GM18858 (cell line): ENCODE data around the gene HS3ST1.
A peak's percentile ranks its signal among the peaks of the same experiment; 100 is the strongest.

Source experiments
- ATAC-seq: cut with Tn5 transposase; IDR thresholded peaks from one replicate; pipeline ENCODE4 v1.9.1; 2021; ENCODE audit not compliant: unreplicated experiment

The HS3ST1 gene

GRCh38 chr4:11428231-11428898 lies at the start of gene HS3ST1:
TSS of gene HS3ST1 (minus strand) at chr4:11428894. CDS start at chr4:11400005, 28,889 bp downstream.
- no peak for ATAC-seq

- ATAC-seq: no peak
Measured at GRCh38 chr4:11475871-11476270, 47.2 kb upstream of the HS3ST1 start.

DNA sequence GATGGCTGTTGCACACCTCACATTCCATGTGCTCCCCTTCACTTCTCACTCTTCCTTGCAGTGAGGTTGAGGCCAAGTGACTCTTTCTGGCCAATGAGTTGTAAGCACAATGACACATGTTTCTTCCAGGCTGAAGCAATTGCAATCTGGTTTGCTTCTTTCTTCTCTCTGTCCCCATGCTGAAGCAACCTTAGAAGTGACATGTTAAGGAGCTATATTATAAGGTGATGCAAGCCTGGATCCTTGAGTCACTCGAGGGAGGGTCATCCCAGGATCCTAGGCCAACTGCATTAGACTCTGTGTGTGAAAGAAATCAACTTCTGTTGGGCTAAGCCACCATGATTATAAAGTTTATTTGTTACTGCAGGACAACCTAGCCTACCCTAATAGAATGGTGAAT lies 45.5 kb upstream of the HS3ST1 start:
- no peak for ATAC-seq

DNA sequence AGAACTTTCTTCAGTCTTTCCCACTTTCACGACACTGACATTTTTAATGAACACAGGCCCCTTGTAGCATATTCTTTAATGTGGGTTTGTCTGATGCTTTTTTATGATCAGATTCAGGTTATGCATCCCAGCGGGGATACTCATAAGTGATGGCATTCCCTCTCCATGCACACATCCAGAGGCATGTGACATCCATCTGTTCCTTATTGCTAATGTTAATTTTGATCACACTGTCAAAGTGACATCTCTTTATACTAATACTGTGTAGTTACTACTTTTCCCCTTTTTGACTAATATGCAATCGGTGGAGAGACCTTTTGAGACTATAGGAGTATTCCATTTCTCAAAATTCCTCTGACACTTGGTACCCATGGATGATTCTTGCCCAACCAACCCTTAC lies 43.8 kb upstream of the HS3ST1 start:
- no peak for ATAC-seq

GRCh38 chr4:11471618-11472017 lies 42.9 kb upstream of the HS3ST1 start:
- peak; percentile 52 for ATAC-seq

GRCh38 chr4:11471046-11471441 lies 42.4 kb upstream of the HS3ST1 start:
- no peak for ATAC-seq

DNA sequence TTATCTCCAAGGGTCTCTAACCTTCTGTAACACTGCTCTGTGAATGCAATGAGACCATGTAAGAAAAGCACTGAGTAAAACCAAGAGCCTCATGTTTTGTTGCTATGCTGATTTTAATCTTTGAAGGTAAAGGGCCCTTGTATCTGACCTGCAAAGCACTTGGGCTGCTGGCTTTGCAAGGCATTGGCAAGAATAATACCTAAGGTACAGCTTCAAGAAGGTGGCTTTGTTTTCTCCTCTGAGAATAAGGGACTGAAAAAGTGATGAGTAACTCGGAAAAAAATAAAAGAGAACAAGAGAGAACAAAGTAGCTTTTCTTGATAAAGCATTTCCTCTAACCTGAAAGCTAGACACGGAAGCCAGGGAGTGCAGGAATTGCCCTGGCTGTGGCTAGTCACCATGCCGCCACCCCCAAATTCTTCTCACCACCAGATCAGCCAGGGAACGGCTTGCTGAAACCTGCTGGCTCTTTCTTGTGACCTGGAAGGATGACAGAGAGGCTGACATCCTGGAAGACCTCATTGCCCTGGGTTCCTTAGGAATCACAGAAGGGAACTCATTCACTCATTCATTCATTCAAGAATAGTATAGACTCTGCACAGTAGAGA lies 41.8 kb upstream of the HS3ST1 start:
- peak; percentile 53 for ATAC-seq

DNA sequence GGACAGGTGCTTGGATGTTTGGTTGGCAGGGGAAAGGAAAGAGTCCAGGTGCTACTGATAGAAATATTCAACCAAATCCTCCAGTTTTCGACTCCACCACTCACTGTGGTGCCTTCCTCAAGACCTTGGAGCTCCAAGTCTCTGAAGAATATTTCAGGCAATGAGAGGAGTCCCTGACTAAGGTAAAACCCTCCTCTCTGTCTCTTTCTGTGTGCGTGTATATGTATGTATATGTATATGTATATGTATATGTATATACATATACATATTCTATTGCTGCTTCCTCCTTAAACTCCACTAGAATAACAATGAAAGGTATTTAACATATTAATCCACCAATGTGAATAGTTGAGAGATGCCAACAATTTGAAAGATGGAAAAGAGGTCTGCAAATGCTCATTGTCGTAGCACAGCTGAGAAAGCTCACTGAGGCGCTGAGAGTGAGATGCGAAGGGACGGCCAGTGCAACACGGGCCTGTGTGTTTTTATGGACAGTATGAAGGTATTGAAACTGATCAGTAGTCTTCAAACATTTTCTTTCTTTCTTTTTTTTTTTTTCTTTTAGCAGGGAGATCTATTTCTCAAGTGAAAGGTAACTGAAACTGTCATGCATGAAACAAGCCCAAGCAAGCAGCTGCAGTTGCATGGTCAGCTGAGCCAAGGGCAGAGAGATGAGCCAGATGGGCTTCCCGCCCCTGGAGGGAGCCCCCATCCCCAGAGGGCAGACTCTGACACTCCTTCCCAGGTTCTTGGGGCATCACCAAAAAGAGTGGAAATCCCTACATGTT lies 41.1 kb upstream of the HS3ST1 start:
- peak; percentile 60 for ATAC-seq

GRCh38 chr4:11468901-11469300 lies 40.2 kb upstream of the HS3ST1 start:
- no peak for ATAC-seq

DNA sequence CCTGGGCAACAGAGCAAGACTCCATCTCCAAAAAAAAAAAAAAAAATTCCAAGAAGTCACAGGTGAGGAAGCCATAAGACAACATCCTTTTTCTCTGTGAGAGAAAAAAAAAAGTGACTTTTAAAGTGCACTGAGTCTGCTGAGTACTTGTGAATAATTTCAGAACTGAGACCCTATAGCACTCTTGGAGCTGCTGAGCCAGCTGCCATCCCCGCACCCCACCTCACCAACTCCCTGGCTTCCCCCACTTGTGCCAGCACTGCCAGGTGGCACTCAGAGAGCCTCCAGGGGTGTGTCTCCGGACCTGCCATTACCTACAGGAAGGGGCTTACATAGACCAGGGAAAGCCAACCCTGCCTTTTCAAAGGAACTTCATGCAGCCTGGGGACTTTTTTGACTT lies 39.2 kb upstream of the HS3ST1 start:
- no peak for ATAC-seq

- ATAC-seq: no peak
Measured at GRCh38 chr4:11463707-11464106, 35.0 kb upstream of the HS3ST1 start.

DNA sequence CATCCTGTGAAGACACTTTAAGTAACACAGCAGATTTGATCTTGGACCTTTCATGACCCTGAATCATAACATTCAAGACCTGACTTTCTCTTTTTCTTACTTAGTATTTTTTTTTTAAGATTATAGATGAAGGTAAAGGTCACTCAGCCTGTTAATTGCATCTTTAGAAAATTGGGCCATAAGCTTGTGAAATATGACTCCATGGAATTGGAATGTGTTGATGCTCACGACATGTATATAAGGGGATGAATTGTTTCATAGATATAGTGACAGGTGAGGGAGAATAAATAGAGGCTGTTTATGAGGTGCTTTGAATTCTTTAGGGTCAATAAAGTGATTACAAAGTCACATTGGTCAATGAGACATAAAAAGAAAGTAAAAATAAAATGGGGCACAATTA lies 27.7 kb upstream of the HS3ST1 start:
- no peak for ATAC-seq

DNA sequence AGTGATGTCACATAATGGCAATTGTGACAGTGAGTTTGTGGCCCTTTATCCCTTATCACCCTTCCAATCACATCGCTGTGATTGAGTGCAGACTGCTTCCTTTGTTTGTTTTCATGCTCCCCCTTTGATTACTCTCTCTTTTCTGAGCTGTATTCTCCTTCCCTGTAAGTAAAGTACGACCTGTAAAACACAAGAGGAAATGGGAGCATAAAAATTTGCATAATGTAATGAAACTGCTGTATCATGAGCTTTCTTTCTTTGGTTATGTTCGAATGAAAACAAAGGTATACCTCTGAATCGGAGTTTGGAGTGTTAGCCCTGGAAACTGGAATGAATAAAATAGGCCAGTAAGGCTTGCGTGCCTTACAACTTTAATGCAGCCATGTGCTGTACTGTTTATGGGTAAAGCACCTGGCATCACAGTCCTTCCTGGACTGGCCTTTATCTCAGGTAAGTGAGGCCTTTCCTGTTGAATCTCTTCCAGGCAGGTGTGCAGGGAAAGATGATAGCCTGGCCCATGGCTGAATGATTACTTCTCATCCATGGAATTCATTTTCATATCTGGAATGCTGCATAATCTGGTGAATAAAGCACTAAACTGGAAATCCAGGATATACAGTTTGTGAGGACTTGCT lies 26.6 kb upstream of the HS3ST1 start:
- ATAC-seq: no peak

DNA sequence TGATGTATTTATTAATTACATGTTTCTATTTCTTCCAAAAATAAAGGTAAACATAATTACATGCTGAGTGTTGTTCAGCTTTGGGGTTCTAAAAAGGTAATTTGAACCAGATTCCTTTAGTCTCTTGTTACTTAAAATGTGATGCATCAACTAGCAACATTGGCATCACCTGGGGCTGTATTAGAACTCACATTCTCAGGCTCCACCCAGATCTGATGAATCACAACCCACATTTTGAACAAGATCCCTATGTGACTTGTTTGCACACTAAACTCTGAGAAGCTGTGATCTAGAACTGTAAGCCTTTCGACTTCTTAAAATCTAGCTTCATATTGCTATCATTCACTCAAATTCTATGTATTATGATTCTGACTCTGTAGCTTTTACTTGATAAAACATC lies 23.0 kb upstream of the HS3ST1 start:
- ATAC-seq: no peak

- ATAC-seq: no peak
Measured at GRCh38 chr4:11446155-11446811, 17.6 kb upstream of the HS3ST1 start.

DNA sequence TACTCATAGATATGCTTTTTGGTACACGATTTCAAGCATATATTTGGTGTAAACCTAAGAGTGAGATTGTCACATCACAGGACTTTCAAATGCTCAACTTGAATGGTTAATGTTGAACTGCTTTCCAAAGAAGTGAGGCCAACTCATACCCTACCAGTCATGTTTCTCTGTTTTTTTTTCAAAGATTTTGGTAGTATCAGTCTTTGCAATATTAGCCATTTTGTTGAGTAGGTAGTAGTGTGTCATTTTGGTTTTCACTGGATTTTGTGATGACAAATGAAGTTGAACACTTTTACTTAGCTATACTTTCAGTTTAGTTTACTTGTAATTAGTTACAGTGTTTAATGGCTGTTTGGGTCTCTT lies 12.5 kb upstream of the HS3ST1 start:
- no peak for ATAC-seq

DNA sequence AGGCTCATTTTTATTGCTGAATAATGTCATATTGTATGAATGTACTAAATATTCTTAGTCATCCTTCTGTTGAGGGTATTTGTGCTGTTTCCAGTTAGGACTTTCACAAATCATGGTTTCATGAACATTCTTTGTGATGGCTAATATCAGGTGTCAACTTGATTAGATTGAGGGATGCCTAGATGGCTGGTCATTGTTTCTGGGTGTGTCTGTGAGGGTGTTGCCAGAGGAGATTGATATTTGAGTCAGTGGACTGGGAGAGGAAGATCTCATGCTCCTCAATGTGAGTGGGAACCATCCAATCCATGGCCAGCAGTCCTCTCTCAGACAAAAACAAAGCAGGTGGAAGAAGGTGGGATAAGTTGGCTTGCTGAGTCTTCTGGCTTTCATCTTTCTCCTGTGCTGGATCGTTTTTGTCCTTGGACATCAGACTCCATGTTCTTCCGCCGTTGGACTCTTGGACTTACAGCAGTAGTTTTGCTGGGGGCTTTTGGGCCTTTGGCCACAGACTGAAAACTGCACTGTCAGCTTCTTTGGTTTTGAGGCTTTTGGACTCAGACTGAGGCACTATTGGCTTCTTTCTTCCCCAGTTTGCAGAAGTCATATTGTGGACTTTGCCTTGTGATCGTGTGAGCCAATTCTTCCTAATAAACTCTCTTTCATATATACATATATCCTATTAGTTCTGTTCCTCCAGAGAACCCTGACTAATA lies 11.9 kb upstream of the HS3ST1 start:
- ATAC-seq: no peak

GRCh38 chr4:11439836-11440235 lies 11.1 kb upstream of the HS3ST1 start:
- no peak for ATAC-seq

DNA sequence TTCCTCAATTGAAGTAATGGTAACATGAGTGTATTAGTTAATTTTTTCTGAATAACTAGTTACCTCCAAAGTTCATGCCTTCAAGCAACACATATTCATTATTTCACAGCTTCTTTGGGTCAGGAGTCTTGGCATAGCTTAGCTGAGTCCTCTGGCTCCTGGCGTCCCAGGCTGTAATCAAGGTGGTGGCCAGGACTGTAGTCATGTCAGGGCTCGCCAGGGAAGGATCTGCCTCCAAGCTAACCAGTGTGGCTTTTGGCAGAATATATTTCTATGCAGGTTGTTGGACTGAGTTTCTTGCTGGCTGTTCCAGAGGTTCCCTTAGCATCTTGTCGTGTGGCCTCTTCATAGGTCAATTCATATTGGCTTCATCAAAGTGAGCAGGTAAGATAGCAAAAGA lies 10.0 kb upstream of the HS3ST1 start:
- no peak for ATAC-seq

DNA sequence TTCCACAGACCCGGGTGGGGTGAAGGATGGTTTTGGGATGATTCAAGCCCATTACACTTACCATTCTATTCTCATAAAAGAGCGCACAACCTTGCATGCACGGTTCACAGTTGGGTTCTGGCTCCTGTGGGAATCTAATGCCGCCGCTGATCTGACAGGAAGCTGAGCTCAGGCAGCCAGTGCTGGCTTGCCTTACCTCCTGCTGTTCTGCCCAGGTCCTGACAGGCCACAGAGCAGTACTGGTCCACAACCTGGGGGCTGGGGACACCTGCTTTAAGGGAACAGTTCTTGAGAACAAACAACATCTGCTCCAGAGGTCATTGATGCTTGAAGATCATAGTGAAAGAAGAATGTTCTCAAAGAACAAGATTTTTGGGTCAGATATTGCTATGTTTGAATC lies 8.0 kb upstream of the HS3ST1 start:
- ATAC-seq: no peak

GRCh38 chr4:11436084-11436483 lies 7.4 kb upstream of the HS3ST1 start:
- no peak for ATAC-seq
